ENCODE measurements around the gene APRT. TPM values are rescaled to one million over a fixed set of nuclear protein-coding genes. Genes with fewer than 3 reads are reported as not detected.
"Not testable (repeated sequence)": the region's sequence is repeated elsewhere in the genome, so short reads cannot be mapped to it uniquely, and the experiment has no call there.

Gene APRT
- total RNA-seq, 1 donor from 2014 or later = 53.4 TPM

DNA sequence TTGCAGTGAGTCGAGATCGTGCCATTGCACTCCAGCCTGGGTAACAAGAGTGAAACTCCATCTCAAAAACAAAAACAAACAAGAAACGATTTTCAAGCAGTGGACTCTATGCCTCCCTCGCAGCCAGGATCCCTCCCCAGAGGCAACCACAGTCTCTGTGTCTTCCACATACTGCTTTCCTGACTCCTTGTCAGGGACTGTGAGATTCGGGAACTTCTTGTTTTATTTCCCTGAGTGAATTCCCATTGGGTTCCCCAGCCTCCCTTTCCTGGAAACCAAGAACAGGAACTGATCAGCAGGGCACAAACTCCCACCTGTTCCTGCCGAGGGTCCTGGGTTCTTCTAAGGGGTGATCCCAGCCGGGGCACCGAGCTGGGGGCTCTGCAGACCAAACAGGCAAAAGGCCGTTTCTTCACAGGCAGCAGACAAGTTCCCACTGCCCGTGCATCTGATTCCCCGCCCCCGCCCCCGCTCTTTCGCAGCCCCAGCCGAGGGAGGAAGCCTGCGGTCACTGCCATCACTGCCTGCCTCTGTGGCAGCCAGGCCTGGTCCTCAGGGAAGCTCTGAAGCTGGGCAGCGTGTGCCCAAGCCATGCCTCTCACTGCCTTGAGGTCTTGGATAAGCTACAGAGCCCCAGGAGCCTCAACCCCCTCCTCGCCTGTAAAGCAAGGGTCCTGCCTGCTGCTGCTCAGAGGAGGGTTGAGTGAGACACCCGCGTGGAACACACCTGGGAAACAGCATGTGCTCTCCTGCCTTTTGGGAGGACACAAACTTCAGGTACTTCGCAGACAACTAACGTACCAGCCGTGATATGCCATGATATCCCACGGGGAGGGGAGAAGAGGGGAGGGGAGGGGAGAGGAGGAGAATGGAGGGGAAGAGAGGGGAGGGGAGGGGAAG, 21.2 kb downstream of the APRT start:
- no peaks in the 10 kb centered on the region for H3K9me3 ChIP-seq (ENCODE audit: low read depth)
- H4K20me1 ChIP-seq (ENCODE audit: low read depth) = no peaks in the 10 kb centered on the region
- Mint-ChIP-seq H3K27ac (peak overlapping the region; percentile 37), H3K36me3 (no peaks in the 10 kb centered on the region), H3K4me3 (no peak overlapping the region), H3K27me3 (ENCODE audit: insufficient read depth, low read depth) (peaks cover 11% of the 10 kb centered on the region), H3K9me3 (no peaks in the 10 kb centered on the region), H3K4me1 (peaks cover 16% of the 10 kb centered on the region)
- DNase-seq (ENCODE audit: low spot score) = no peak
- peaks cover 12% of the 10 kb centered on the region for H3K27me3 ChIP-seq
- no peak overlapping the region for H3K9ac ChIP-seq
- H3K4me3 ChIP-seq = no peak overlapping the region
- no peaks in the 10 kb centered on the region for H3K79me2 ChIP-seq (ENCODE audit: low read depth)
- H3F3A ChIP-seq (ENCODE audit: low read depth) = peaks cover 16% of the 10 kb centered on the region
- peaks cover 21% of the 10 kb centered on the region for H3K4me1 ChIP-seq
- no peaks in the 10 kb centered on the region for H3K36me3 ChIP-seq
- TF ChIP-seq EZH2phosphoT487 (IDR thresholded peaks at IDR 0.05) (no peak), EZH2 (IDR thresholded peaks at IDR 0.05) (no peak)
- TF ChIP-seq, protein P1, sequence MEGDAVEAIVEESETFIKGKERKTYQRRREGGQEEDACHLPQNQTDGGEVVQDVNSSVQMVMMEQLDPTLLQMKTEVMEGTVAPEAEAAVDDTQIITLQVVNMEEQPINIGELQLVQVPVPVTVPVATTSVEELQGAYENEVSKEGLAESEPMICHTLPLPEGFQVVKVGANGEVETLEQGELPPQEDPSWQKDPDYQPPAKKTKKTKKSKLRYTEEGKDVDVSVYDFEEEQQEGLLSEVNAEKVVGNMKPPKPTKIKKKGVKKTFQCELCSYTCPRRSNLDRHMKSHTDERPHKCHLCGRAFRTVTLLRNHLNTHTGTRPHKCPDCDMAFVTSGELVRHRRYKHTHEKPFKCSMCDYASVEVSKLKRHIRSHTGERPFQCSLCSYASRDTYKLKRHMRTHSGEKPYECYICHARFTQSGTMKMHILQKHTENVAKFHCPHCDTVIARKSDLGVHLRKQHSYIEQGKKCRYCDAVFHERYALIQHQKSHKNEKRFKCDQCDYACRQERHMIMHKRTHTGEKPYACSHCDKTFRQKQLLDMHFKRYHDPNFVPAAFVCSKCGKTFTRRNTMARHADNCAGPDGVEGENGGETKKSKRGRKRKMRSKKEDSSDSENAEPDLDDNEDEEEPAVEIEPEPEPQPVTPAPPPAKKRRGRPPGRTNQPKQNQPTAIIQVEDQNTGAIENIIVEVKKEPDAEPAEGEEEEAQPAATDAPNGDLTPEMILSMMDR (IDR thresholded peaks at IDR 0.05) = no peak
- peak overlapping the region; percentile 72 for H2AFZ ChIP-seq (replicated peaks)
- peak overlapping the region; percentile 23 for H3K4me2 ChIP-seq
- no peak overlapping the region for H3K27ac ChIP-seq

DNA sequence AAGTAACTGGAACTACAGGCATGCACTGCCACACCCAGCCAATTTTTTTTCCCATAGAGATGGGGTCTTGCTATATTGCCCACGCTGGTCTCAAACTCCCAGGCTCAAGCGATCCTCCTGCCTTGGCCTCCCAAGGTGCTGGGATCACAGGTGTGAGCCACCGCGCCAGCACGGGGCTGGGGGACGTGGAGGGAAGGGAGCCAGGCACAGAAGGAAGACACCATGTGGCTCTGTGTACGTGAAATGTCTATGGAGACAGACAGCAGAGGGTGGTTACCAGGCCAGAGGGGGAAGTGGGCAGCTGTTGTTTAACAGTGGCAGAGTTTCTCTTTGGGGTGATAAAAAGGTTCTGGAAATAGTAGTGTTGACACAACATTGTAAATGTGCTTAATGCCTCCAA, 22.1 kb downstream of the APRT start:
- Histone ChIP-seq H3K4me3 (no peak overlapping the region), H3K27ac (no peak overlapping the region), H3K4me2 (no peak overlapping the region), H3K9me3 (ENCODE audit: low read depth) (no peaks in the 10 kb centered on the region), H3K9ac (no peak overlapping the region), H3K4me1 (peaks cover 21% of the 10 kb centered on the region), H3F3A (ENCODE audit: low read depth) (peaks cover 16% of the 10 kb centered on the region), H4K20me1 (ENCODE audit: low read depth) (no peaks in the 10 kb centered on the region), H3K36me3 (no peaks in the 10 kb centered on the region), H3K79me2 (ENCODE audit: low read depth) (no peaks in the 10 kb centered on the region), H2AFZ (replicated peaks) (no peak overlapping the region), H3K27me3 (peaks cover 22% of the 10 kb centered on the region)
- H3K4me3 Mint-ChIP-seq = no peak overlapping the region
- H3K27ac Mint-ChIP-seq = peak overlapping the region; percentile 50
- no peak for DNase-seq (ENCODE audit: low spot score)
- no peaks in the 10 kb centered on the region for H3K36me3 Mint-ChIP-seq
- H3K27me3 Mint-ChIP-seq (ENCODE audit: insufficient read depth, low read depth) = peaks cover 11% of the 10 kb centered on the region
- TF ChIP-seq EZH2 (IDR thresholded peaks at IDR 0.05) = no peak
- TF ChIP-seq EZH2phosphoT487 (IDR thresholded peaks at IDR 0.05) = no peak
- TF ChIP-seq, protein P1 (IDR thresholded peaks at IDR 0.05) = no peak
- no peaks in the 10 kb centered on the region for H3K9me3 Mint-ChIP-seq
- peaks cover 16% of the 10 kb centered on the region for H3K4me1 Mint-ChIP-seq

DNA sequence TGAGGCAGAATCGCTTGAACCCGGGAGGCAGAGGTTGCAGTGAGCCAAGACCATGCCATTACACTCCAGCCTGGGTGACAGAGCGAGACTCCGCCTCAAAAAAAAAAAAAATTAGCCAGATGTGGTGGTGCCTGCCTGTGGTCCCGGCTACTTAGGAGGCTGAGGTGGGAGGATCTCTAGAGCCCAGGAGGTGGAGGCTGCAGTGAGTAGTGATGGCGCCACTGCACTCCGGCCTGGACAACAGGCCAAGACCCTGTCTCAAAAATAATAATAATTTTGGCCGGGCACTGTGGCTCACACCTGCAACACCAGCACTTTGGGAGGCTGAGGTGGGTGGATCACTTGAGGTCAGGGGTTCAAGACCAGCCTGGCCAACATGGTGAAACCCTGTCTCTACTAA, 23.0 kb downstream of the APRT start:
- not testable (repeated sequence) for H3K4me3 ChIP-seq; H3K36me3 Mint-ChIP-seq; H3K79me2 ChIP-seq (ENCODE audit: low read depth); H3K27ac Mint-ChIP-seq; H3K9me3 ChIP-seq (ENCODE audit: low read depth); H3K9me3 Mint-ChIP-seq; H3K9ac ChIP-seq; H3K4me3 Mint-ChIP-seq; H4K20me1 ChIP-seq (ENCODE audit: low read depth); H3K4me2 ChIP-seq; DNase-seq (ENCODE audit: low spot score); H3K36me3 ChIP-seq; H2AFZ ChIP-seq (replicated peaks); H3K27ac ChIP-seq
- H3K27me3 ChIP-seq = peaks cover 30% of the 10 kb centered on the region
- peaks cover 12% of the 10 kb centered on the region for H3K27me3 Mint-ChIP-seq (ENCODE audit: insufficient read depth, low read depth)
- peaks cover 16% of the 10 kb centered on the region for H3K4me1 Mint-ChIP-seq
- H3K4me1 ChIP-seq = peaks cover 21% of the 10 kb centered on the region
- peaks cover 20% of the 10 kb centered on the region for H3F3A ChIP-seq (ENCODE audit: low read depth)

Measured in neural progenitor cell (in vitro differentiated cells).